Cardiac fibroblast (primary cell): ENCODE measurements around the gene PKIG.

Source experiments
- DNase-seq, 2 donors: peaks; one replicate each; pipeline versions ENCODE4 v3.0.0 to v3.0.0-alpha.2; 2010; ENCODE audit warnings: low read depth in 2 of 2
- H3K4me3 ChIP-seq, 2 donors: replicated peaks in 1 of 2; 1 replicate in 1 of 2; 2 replicates in 1 of 2; pipeline ENCODE4 v1.5.1; 2011; ENCODE audit warnings: low read depth in 2 of 2, low read length in 2 of 2, mild to moderate bottlenecking in 2 of 2, moderate library complexity in 1 of 2
- TF ChIP-seq, protein P1 (sequence below): IDR thresholded peaks from one replicate; pipeline ENCODE4 v1.5.1; 2011; ENCODE audit warnings: low read depth, mild to moderate bottlenecking, low read length, inconsistent platforms

PKIG gene

DNA sequence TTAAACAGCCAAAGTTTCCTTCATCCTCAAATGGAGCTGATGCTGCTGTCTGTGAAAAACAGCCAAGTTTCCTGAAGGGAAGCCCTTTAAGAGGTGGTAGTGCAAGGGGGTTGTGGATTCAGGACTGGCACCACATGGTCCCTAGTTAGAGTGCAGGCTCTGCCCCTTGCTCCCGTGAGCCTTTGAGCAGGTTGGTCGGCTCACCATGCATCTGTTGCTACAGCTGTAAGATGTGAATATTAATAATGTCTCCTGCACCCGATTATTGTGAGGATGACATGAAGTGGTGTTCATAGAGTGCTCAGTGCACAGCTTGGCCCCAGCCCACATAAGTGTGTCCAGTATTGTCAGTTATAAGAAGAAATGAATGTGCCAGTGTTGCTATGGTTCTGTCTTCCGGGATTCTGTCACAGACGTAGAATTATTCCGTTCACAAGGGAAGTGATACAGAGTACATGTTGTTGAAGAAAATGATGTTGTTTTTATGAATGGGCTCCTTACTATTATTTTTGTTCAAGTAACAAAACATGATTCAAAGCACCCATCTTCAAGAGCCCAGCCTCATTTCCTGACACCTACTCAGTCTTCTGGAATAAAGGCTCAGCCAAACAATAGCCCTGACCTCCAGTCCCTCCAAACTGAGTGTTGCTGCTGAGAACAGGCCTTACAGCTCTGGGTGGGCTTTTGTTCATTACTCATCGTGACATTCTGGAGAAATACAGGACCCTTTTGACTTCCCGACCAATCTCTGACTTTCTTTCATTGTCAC, 2.9 kb upstream of the PKIG start:
- peak in 1 of 2 donors; percentile 71 for DNase-seq
- TF ChIP-seq, protein P1, sequence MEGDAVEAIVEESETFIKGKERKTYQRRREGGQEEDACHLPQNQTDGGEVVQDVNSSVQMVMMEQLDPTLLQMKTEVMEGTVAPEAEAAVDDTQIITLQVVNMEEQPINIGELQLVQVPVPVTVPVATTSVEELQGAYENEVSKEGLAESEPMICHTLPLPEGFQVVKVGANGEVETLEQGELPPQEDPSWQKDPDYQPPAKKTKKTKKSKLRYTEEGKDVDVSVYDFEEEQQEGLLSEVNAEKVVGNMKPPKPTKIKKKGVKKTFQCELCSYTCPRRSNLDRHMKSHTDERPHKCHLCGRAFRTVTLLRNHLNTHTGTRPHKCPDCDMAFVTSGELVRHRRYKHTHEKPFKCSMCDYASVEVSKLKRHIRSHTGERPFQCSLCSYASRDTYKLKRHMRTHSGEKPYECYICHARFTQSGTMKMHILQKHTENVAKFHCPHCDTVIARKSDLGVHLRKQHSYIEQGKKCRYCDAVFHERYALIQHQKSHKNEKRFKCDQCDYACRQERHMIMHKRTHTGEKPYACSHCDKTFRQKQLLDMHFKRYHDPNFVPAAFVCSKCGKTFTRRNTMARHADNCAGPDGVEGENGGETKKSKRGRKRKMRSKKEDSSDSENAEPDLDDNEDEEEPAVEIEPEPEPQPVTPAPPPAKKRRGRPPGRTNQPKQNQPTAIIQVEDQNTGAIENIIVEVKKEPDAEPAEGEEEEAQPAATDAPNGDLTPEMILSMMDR: no peak
- H3K4me3 ChIP-seq: no peak overlapping the region

DNA sequence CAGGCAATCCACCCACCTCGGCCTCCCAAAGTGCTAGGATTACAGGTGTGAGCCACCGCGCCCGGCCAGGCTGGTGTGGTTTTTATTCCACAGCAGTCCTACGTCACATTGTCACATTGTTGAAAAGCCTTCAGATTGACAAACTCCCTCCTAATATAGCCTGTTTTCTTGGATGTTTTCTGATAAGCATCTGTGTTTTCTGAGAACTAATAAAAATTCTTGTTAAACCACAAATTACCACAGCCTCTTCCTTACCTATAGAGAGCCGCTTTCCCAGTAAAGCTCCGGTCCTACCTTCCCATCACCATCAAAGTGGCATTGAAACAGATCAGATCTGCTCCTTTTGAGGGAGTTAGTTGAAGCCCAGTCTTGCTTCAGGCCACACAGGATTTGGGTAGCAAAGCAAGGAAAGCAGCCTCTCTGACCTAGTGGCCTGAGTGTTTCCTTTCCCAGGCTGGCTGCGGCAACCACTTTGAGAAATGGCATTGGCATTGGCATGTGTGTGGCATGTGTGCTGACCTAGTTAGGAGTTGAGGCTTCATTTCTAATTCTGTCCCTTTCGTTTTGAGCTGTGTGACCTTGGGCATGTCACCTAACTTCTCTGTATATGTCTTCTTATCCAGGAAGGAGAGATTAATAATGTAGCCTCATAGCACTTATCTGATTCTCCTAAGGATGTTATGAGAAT, 1.7 kb upstream of the PKIG start:
- DNase-seq: no peak
- H3K4me3 ChIP-seq: no peak overlapping the region
- TF ChIP-seq, protein P1: no peak

DNA sequence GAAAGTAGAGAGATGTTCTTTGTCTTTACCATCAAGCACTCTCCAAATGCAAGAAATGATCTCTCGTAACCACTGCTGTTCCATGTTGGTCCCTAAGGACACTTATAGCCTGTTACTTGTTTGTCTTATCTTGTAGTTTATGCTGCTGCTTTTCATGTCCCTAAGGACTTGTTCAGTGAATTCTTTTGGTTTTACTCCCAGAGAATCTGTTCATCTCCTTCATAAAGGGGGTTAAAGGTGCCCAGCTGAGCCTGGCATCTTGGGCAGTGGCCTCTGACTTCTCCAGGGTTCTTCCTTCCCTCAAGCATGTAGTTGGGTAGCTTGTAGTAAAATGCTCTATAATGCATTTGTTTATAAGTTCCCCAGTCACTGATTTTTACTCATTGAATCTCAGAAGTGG, 864 bp upstream of the PKIG start:
- peak in 1 of 2 donors; percentile 54 for DNase-seq
- no peak overlapping the region for H3K4me3 ChIP-seq
- TF ChIP-seq, protein P1: no peak

DNA sequence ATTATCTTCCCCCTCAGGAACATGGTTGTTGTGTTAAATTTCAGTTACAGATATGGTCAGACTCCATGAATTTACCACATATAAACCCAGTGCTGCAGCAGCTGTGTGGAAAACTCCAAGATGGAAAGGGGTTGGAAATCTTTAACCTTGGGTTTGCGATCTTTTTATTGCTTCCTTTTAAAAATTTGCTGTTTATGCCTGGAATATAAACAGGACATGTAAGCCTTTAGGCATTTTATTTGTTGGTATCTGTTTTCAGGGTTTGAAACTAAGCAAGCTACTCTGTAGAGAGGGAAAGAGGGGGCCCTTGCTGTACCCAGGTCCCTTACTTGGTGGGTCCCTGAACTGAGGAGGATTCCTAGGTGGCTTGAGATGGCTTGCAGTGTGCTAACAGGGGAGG, 778 bp downstream of the PKIG start:
- H3K4me3 ChIP-seq: peak overlapping the region; percentile 50 to 65

DNA sequence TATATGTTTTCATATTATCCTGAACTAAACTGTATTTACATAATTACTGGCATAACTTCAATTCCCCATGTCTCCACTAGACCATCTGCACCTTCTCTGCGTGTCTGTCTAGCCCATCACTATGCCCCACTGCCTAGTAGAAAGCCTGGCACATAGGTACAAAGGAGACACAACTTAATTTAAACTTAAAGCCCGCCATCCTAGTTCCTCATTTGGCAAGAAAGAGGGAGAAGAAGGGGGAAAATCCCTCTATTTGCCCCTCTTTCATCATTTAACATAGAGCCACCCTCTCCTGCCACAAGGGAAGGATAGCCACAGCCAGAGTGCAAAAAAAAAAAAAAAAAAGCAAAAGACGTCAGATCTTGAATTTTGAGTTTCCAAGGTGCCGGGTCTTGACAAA, 1.8 kb downstream of the PKIG start:
- TF ChIP-seq, protein P1: peak; percentile 6
- no peak for DNase-seq
- peak overlapping the region in 1 of 2 donors; percentile 65 for H3K4me3 ChIP-seq

More for the DNA sequence above, 778 bp downstream of the PKIG start:
- DNase-seq: no peak
- TF ChIP-seq, protein P1: no peak

DNA sequence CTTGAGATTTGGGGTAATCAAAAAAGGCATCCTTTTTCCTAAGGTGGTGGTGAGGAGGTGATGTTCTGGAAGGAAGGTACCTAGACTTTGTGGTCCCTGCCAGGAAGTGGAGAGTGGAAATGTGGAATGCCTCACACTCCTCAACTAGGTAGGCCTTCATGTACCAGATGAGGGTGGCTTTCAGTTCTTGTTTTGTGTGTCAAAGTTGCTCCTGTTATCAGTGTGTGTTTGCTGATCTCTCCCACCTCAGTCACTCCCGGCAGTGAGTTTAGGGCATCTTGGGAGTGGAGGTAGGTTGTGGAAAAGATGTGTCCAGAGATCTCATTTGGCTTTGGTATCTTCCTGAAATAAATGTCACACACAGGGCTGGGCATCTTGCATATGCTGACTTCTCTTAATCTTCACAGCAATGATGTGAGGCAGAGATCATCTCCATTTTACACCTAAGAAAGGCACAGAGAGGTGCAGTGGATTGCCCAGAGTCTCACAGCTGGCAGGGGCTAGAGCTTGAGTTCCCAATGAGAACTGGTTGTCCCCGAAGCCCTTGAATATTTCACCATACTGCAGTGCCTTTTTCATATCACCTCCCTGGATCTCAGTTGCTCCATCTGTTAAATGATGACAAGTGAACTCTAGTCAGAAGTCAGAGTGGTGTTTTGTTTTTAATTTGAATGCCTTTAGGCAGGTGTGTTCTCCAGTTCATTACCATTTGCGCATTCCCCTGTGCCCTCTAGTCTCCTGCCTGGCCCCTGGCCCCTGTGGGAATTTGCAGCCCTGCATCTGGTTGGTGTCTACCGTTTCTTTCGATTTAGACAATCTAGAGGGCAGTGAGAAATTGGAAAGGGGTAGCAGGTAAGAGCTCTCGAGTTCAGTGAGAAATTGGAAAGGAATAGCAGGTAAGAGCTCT, 2.9 kb downstream of the PKIG start:
- DNase-seq: no peak
- TF ChIP-seq, protein P1: no peak
- H3K4me3 ChIP-seq: no peak overlapping the region
